ENCODE measurements around the gene KNSTRN.

KNSTRN gene

GRCh38 chr15:40418126-40418525 is 35.6 kb downstream of the KNSTRN start:
- no peak for TF ChIP-seq ZNF274 (IDR thresholded peaks at IDR 0.05; ENCODE audit: low read depth, low read length)
- TF ChIP-seq YY1 (IDR thresholded peaks at IDR 0.05; ENCODE audit: insufficient read depth, insufficient read length), result no peak
- no peak for TF ChIP-seq SUZ12 (IDR thresholded peaks at IDR 0.05; ENCODE audit: extremely low read depth, insufficient read depth, insufficient read length)
- DNase-seq (ENCODE audit: low read depth, low spot score), result no peak
- peaks cover 46% of the 10 kb centered on the region for H3K36me3 ChIP-seq (ENCODE audit: insufficient read depth, insufficient read length, low read length)
- H3K27me3 ChIP-seq (ENCODE audit: insufficient read depth, insufficient read length), result no peaks in the 10 kb centered on the region
- no peaks in the 10 kb centered on the region for H3K9me3 ChIP-seq (ENCODE audit: insufficient read depth, low read length)
- H3K4me3 ChIP-seq (ENCODE audit: insufficient read length, low read depth), result no peak overlapping the region
- H3K9ac ChIP-seq (ENCODE audit: insufficient read length, low read depth), result no peak overlapping the region
- H3K4me1 ChIP-seq (ENCODE audit: insufficient read depth, insufficient read length), result peaks cover 2% of the 10 kb centered on the region

GRCh38 chr15:40420071-40420713 is 37.7 kb downstream of the KNSTRN start:
- Histone ChIP-seq H3K4me1 (ENCODE audit: insufficient read depth, insufficient read length) (peaks cover 2% of the 10 kb centered on the region), H3K27me3 (ENCODE audit: insufficient read depth, insufficient read length) (no peaks in the 10 kb centered on the region), H3K36me3 (ENCODE audit: insufficient read depth, insufficient read length, low read length) (peaks cover 29% of the 10 kb centered on the region), H3K4me3 (ENCODE audit: insufficient read length, low read depth) (no peak overlapping the region), H3K9me3 (ENCODE audit: insufficient read depth, low read length) (no peaks in the 10 kb centered on the region), H3K9ac (ENCODE audit: insufficient read length, low read depth) (no peak overlapping the region)
- no peak for DNase-seq (ENCODE audit: low read depth, low spot score)
- TF ChIP-seq SUZ12 (IDR thresholded peaks at IDR 0.05; ENCODE audit: extremely low read depth, insufficient read depth, insufficient read length), result no peak
- no peak for TF ChIP-seq YY1 (IDR thresholded peaks at IDR 0.05; ENCODE audit: insufficient read depth, insufficient read length)
- TF ChIP-seq ZNF274 (IDR thresholded peaks at IDR 0.05; ENCODE audit: low read depth, low read length), result no peak

DNA sequence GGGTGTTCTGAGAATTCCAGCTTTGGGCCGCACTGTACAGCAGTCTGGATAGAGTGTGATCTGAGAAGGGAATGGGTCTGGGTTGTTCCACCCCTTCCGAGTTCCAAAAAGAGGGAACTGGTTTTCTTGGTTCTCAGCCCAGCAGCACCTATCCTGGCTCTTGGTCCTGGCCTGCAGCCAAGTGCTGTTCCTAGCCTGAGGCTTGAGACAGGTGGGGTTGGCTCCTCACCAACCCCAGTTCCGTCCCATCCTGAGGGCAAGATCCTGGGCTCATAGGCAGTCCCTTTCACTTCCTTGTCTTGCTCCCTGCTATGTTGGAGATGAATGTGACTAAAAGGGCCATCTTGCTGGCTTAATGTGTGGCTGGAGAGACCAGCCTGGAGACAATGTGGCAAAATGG is 38.3 kb downstream of the KNSTRN start:
- H3K4me3 ChIP-seq (ENCODE audit: insufficient read length, low read depth), result no peak overlapping the region
- no peak for TF ChIP-seq YY1 (IDR thresholded peaks at IDR 0.05; ENCODE audit: insufficient read depth, insufficient read length)
- no peak for TF ChIP-seq ZNF274 (IDR thresholded peaks at IDR 0.05; ENCODE audit: low read depth, low read length)
- no peak for TF ChIP-seq SUZ12 (IDR thresholded peaks at IDR 0.05; ENCODE audit: extremely low read depth, insufficient read depth, insufficient read length)
- peaks cover 2% of the 10 kb centered on the region for H3K4me1 ChIP-seq (ENCODE audit: insufficient read depth, insufficient read length)
- no peaks in the 10 kb centered on the region for H3K9me3 ChIP-seq (ENCODE audit: insufficient read depth, low read length)
- peaks cover 23% of the 10 kb centered on the region for H3K36me3 ChIP-seq (ENCODE audit: insufficient read depth, insufficient read length, low read length)
- H3K9ac ChIP-seq (ENCODE audit: insufficient read length, low read depth), result no peak overlapping the region
- H3K27me3 ChIP-seq (ENCODE audit: insufficient read depth, insufficient read length), result no peaks in the 10 kb centered on the region
- no peak for DNase-seq (ENCODE audit: low read depth, low spot score)

- DNase-seq (ENCODE audit: low read depth, low spot score), result no peak
- Histone ChIP-seq H3K9ac (ENCODE audit: insufficient read length, low read depth) (peak overlapping the region; percentile 67), H3K36me3 (ENCODE audit: insufficient read depth, insufficient read length, low read length) (peaks cover 18% of the 10 kb centered on the region), H3K9me3 (ENCODE audit: insufficient read depth, low read length) (no peaks in the 10 kb centered on the region), H3K27me3 (ENCODE audit: insufficient read depth, insufficient read length) (no peaks in the 10 kb centered on the region), H3K4me3 (ENCODE audit: insufficient read length, low read depth) (no peak overlapping the region), H3K4me1 (ENCODE audit: insufficient read depth, insufficient read length) (peaks cover 2% of the 10 kb centered on the region)
- TF ChIP-seq ZNF274 (IDR thresholded peaks at IDR 0.05; ENCODE audit: low read depth, low read length), result no peak
These were observed 39.0 kb downstream of the KNSTRN start for GRCh38 chr15:40421246-40422157.

- no peak for TF ChIP-seq ZNF274 (IDR thresholded peaks at IDR 0.05; ENCODE audit: low read depth, low read length)
- no peak for TF ChIP-seq YY1 (IDR thresholded peaks at IDR 0.05; ENCODE audit: insufficient read depth, insufficient read length)
- TF ChIP-seq SUZ12 (IDR thresholded peaks at IDR 0.05; ENCODE audit: extremely low read depth, insufficient read depth, insufficient read length), result no peak
- Histone ChIP-seq H3K27me3 (ENCODE audit: insufficient read depth, insufficient read length) (no peaks in the 10 kb centered on the region), H3K36me3 (ENCODE audit: insufficient read depth, insufficient read length, low read length) (no peaks in the 10 kb centered on the region), H3K4me3 (ENCODE audit: insufficient read length, low read depth) (no peak overlapping the region), H3K9me3 (ENCODE audit: insufficient read depth, low read length) (no peaks in the 10 kb centered on the region), H3K9ac (ENCODE audit: insufficient read length, low read depth) (no peak overlapping the region), H3K4me1 (ENCODE audit: insufficient read depth, insufficient read length) (peaks cover 8% of the 10 kb centered on the region)
- DNase-seq (ENCODE audit: low read depth, low spot score), result no peak
These were observed 42.1 kb downstream of the KNSTRN start for GRCh38 chr15:40424483-40425115.

DNA sequence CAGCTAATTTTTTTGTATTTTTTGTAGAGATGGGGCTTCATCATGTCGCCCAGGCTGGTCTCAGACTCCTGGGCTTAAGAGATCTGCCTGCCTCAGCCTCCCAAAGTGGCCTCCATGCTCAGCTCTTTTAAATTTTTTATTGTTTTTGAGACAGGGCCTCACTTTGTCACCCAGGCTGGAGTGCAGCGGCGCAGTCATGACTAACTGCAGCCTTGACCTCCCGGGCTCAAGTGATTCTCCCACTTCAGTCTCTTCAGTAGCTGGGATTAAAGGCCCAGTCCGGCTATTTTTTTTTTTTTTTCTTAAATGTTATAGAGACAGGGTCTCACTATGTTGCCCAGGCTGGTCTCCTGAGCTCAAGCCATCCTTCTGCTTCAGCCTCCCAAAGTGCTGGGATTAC is 43.2 kb downstream of the KNSTRN start:
- Histone ChIP-seq H3K9ac (ENCODE audit: insufficient read length, low read depth) (no peak overlapping the region), H3K4me3 (ENCODE audit: insufficient read length, low read depth) (no peak overlapping the region), H3K4me1 (ENCODE audit: insufficient read depth, insufficient read length) (peaks cover 11% of the 10 kb centered on the region), H3K27me3 (ENCODE audit: insufficient read depth, insufficient read length) (no peaks in the 10 kb centered on the region), H3K36me3 (ENCODE audit: insufficient read depth, insufficient read length, low read length) (no peaks in the 10 kb centered on the region), H3K9me3 (ENCODE audit: insufficient read depth, low read length) (no peaks in the 10 kb centered on the region)
- TF ChIP-seq SUZ12 (IDR thresholded peaks at IDR 0.05; ENCODE audit: extremely low read depth, insufficient read depth, insufficient read length), result no peak
- TF ChIP-seq YY1 (IDR thresholded peaks at IDR 0.05; ENCODE audit: insufficient read depth, insufficient read length), result no peak
- no peak for TF ChIP-seq ZNF274 (IDR thresholded peaks at IDR 0.05; ENCODE audit: low read depth, low read length)
- no peak for DNase-seq (ENCODE audit: low read depth, low spot score)

GRCh38 chr15:40427188-40427587 is 44.7 kb downstream of the KNSTRN start:
- no peak for DNase-seq (ENCODE audit: low read depth, low spot score)
- H3K36me3 ChIP-seq (ENCODE audit: insufficient read depth, insufficient read length, low read length), result no peaks in the 10 kb centered on the region
- H3K9me3 ChIP-seq (ENCODE audit: insufficient read depth, low read length), result no peaks in the 10 kb centered on the region
- H3K4me3 ChIP-seq (ENCODE audit: insufficient read length, low read depth), result no peak overlapping the region
- H3K4me1 ChIP-seq (ENCODE audit: insufficient read depth, insufficient read length), result peaks cover 9% of the 10 kb centered on the region
- no peaks in the 10 kb centered on the region for H3K27me3 ChIP-seq (ENCODE audit: insufficient read depth, insufficient read length)
- TF ChIP-seq YY1 (IDR thresholded peaks at IDR 0.05; ENCODE audit: insufficient read depth, insufficient read length) (no peak), SUZ12 (IDR thresholded peaks at IDR 0.05; ENCODE audit: extremely low read depth, insufficient read depth, insufficient read length) (no peak), ZNF274 (IDR thresholded peaks at IDR 0.05; ENCODE audit: low read depth, low read length) (no peak)
- no peak overlapping the region for H3K9ac ChIP-seq (ENCODE audit: insufficient read length, low read depth)

Data from NT2/D1 (cell line).